SK-MEL-5 (cell line): ENCODE measurements around the gene BABAM2. TPM values are rescaled to one million over a fixed set of nuclear protein-coding genes. Genes with fewer than 3 reads are reported as not detected.

Source experiments
- DNase-seq: peaks from one replicate; pipeline ENCODE4 v3.0.0-alpha.2; 2016; ENCODE audit warnings: low read depth, low spot score
- in situ Hi-C: cut with HindIII; loops from 2 replicates; pipeline ENCODE4 v1.10.0; 2016; ENCODE audit warnings: low sequenced_read_pairs, high pct_unique_total_duplicates, low pct_unique_long_range_greater_than_20kb
- total RNA-seq: library from RNA; depleted of rRNA; stranded (reverse); fragments of >200 nt; shearing (Covaris generic); gene quantifications from 2 replicates; pipeline ENCODE4 v1.2.3, GENCODE V29; 2014

BABAM2 gene
- total RNA-seq, 1 experiment from 2014 or later = 50.7 TPM

DNA sequence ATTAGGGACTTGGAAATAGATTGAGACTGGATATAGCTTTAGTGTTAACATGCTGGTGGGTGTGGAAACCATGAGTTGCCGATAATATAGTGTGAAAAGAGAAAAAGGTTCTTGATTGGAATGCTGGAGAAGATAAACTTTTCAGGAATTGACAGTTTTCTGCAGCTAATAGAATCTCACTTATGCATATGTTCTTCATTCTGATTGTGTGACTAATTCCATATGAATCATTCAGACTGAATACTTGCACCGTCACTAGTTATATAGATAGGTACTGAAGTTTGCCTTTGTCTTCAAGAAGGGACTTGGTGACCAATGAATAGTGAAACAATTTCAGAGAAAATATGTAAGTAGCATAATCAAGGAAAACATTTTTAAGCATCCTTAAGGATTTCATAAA is 276.4 kb downstream of the BABAM2 start:
- DNase-seq = no peak
- in situ Hi-C loops = no loop called here

DNA sequence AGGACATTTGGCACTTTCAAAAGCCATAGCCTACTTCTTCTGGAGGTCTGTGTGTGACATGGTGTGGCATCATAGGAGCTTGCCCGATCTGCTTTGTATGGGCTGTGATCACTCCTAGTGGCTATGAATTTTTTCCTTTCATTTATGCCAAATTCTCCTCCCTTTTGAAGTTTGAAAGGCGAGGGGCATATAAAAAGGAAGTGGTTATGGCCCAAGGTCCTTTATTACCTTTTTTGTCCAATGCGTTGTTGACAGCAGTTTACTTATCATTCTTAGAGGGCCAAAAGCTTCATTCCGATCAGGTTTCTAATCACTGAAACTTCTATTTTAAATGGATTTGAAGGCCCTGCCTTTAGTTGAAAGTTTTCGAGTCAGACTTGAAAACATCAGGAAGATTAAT is 277.8 kb downstream of the BABAM2 start:
- no peak for DNase-seq
- in situ Hi-C loops = no loop called here

DNA sequence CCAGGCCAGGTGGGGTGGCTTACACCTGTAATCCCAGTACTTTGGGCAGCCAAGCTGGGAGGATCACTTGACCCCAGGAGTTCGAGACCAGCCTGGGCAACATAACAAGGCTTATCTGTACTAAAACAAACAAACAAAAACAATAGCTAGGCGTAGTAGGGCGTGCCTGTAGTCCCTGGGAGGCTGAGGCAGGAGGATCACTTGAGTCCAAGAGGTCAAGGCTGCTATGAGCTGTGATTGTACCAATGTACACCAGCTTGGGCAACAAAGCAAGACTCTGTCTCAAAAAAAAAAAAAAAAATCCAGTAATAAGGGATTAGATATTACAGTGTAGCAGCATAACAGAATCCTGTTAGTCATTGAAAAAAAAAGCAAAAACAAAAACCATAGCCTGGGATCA is 279.0 kb downstream of the BABAM2 start:
- in situ Hi-C loops = no loop called here
- no peak for DNase-seq

DNA sequence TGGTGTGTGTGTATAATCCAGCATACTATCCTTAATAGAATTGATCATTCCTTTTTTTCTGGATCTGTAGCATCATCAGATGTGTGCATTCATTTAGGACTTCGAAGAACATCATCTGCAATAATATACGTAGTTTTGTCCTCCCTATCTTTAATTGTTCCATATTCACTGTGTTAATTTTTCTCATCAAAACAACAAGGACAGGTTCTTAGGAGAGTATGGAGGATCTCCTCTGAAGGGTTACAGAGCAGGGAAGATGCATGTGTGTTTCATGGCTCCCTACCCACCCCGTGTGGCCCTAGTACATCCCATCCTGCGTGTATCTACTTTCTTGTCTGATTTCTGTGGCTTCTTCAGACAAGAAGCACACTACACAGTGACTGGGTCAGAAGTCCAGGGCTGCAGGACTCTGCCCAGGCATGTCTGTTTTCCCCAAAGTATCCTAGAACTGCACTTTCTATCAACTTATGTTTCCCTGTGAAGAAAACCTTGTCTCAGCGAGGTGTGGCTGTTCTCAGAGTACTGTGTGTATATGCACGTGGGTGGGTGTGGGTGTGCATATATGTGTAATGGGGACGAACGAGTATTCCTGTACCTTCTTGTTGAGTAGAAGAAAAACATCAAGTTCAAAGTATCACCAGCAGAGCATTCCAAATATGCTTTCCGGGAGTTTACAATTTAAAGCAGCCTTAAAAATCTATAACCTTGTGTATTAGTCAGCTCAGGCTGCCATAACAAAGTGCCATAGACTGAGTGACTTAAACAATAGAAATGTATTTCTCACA is 281.8 kb downstream of the BABAM2 start:
- in situ Hi-C loops = no loop called here
- DNase-seq = no peak

DNA sequence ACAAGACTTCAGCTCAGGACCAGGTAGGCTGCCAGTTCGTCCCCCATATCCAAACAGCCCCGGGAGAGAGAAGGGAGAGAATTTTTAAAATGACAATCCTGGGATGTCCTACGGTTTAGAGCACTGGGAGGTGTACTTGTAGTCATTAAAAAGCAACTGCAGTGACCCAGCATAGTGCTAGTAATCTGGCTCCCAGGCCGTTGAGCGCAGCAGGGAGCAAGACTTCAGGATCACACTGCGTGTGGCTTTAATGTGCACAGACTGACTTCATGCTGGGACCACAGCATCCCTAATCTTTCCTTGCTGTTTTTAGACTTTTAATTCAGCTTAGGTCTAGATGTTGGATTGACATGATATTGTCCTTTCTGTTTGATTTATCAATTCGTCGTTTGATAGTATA is 282.8 kb downstream of the BABAM2 start:
- in situ Hi-C loops = no loop called here
- DNase-seq = no peak

DNA sequence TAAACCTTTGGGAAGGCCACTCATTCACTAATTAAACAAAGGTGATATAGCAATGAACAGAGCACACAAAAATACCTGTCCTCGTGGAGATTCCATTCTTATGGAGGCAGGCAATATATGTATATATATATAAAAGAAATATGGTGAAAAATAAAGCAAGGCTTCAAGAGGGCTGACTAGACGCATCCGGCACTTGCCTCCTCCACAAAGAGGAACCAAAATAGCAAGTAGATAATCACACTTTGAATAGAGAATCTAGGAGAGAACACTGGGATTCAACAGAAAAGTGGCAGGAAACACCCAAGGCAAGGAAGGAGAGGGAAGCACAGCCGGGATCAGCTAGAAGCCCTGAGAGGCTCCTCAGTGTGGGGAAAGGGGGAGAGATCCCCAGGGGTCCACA is 283.7 kb downstream of the BABAM2 start:
- no peak for DNase-seq
- in situ Hi-C loops = no loop called here

DNA sequence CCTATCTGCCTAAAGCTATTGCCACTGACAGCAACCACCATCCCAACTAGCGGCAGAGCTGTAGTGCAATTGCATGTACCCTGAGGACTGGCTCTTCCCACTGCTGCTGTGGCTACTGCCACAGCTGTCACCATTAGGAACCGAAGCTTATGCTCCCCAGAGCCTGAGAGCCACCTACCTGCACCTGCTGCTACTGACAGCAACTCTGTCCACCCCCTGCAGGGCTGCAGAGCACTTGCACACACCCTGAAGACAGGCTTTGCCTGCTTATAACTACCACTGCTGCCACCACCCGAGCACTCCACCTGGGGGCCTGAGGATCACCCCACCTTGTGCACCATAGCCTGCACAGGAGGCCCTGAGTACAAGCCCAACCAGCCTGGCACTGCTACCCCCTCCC is 284.5 kb downstream of the BABAM2 start:
- no peak for DNase-seq
- in situ Hi-C loops = no loop called here

DNA sequence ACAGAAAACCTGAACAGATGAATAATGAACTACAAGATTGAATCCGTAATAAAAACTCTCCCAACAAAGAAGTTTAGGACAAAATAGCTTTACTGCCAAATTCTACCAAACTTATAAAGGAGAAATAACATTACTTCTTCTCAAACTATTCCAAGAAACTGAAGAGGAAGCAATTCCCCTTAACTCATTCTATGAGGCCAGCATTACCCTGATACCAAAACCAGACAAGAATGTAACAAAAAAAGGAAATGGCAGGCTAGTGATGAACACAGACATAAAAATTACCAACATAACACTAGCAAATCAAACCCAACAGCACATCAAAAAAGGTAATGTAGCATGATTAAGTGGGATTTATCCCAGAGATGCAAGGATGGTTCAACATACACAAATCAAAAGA is 288.4 kb downstream of the BABAM2 start:
- in situ Hi-C loops = no loop called here
- no peak for DNase-seq

DNA sequence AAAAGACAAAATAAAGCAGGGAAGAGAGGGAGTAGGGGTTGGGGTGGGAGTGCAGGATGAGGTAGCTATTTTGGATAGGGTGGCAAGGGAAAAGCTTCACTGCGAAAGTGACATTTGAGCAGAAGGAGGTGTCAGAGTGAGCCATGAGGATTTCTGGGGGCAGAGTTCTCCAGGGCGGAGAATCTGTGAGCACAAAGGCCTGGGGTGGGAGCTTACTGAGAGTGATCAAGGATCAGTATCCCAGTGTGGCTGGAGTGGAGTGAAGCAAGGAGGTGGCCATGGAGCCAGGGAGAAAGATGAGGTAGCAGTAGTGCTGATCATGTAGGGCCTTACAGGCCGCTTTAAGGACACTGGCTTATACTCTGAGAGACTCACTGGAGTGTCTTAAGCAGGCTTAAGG is 291.3 kb downstream of the BABAM2 start:
- in situ Hi-C loops = no loop called here
- no peak for DNase-seq

DNA sequence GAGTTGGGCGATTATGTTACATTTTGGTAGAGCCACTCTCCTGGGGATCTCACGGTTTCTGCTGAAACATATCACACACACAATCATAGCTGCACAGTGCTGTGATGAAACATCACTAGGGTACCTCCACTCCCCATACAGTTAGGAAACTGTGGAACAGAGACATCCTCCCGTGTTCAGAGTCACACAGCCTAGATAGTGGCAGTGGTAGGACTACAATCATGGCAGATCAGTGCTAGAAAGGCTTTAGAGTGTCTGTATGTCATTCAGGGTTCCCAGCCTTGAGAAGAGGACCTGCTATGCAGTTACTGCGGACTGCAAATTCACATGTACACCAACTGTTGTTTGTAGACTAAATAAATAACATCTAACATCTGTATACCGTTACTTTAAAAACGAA is 291.8 kb downstream of the BABAM2 start:
- DNase-seq = no peak
- in situ Hi-C loops = no loop called here

DNA sequence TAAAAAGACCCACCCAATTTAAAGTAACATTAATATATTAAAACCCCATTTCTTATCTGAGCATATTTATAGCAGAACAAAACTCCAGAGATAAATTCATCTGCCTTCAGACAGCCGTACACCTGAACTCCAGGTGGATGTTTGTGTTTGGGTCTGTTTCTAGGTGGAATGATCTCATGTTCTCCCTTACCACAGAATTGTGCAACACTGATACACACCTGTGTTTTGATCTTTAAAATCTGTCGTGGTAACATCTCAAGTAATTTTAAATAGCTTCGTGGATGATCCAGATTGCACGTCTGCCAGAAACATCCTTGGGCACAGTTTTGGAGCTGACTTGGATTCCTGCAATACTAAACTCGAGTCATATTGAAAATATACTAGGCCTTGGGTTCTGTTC is 294.6 kb downstream of the BABAM2 start:
- no peak for DNase-seq
- in situ Hi-C loops = no loop called here

DNA sequence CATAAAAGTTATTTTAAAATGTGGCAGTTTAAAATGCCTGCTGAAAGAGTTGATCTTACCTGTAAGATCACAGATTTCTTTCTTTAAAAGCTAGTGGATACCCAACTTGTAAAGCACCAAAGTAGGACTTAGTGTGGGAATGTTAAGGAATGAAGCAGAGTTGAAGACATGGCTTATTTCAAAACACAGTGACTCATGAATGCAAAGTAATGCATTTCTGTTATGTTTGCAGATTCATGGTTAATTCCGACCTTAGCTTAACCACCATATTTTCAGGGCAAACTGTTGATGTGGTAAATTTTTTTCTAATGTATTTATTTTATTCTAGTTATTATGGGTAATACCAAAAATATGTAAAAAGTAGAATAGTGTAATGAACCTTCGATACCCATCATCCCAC is 295.4 kb downstream of the BABAM2 start:
- in situ Hi-C loops = no loop called here
- no peak for DNase-seq

DNA sequence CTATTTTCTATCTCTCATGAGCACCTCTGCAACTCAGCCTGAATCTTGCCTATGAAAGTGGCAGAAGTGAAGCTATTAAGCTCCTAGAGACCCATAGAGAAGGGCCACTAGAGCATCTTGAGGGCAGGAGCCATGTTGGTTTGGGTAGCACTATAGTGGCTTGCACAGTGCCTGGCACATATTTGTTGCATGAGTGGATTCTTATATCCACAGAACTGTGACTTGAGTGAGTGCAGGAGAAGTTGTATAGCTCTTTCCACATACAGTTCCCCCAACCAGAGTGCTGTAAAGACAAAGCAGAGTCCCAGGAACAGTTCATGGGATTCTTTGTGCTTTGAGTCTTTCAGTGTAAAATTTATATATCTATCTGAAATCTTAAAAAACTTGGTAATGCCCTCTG is 296.7 kb downstream of the BABAM2 start:
- DNase-seq = no peak
- in situ Hi-C loops = no loop called here

DNA sequence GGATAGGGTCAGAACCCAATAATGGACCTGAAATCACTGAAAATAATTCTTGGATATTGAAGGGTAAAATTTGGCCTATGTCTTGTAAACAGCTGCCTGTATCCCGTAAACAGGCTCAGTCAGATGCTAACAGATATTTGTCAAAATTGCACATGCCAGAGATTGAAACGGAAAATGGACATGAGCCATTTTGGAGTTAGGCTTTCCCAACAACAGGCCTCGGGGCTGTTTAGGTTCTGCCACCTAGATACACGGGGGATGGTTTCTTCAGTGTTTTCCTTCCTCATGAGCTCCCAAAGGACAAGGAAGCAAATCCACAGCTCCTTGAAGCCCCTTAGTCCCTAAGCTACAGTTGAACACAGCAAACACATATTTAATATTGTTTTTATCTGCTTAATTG is 297.9 kb downstream of the BABAM2 start:
- in situ Hi-C loops = no loop called here
- DNase-seq = no peak

DNA sequence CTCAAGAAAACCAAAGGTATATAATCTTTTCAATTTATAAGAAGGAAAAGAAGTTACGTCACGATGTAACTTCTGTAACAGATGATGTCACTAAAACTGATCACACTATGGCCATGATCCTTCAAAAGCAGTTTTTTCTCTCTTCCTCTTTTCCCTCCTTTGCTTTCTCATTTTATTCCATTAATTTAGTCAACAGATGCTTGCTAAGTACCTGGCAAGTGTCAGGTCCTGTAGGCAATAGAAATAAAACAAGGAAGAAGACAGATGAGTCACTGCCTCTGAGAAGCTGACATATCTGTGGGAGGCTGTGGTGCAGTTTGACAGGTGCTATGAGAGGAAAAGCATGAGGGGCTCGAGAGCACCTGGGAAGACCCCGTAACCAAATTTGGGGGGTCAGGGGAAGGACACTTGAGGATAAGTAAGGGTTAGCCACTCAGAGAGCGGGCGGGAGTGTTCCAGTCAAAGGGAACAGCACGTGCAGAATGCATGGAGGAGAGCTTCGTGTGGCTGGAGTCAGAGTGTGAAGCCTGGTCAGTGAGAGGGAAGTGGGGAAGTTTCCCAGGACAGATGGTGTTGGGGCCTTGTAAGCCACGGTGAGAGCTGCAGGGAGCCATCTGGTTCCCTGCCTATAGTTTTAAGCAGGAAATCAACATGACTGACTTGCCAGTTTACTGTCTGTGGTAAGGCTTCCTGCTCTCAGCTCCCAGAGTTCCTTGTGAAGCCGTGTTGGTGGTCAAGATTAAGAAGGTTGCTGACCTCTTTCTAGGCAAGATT is 303.3 kb downstream of the BABAM2 start:
- DNase-seq = no peak

DNA sequence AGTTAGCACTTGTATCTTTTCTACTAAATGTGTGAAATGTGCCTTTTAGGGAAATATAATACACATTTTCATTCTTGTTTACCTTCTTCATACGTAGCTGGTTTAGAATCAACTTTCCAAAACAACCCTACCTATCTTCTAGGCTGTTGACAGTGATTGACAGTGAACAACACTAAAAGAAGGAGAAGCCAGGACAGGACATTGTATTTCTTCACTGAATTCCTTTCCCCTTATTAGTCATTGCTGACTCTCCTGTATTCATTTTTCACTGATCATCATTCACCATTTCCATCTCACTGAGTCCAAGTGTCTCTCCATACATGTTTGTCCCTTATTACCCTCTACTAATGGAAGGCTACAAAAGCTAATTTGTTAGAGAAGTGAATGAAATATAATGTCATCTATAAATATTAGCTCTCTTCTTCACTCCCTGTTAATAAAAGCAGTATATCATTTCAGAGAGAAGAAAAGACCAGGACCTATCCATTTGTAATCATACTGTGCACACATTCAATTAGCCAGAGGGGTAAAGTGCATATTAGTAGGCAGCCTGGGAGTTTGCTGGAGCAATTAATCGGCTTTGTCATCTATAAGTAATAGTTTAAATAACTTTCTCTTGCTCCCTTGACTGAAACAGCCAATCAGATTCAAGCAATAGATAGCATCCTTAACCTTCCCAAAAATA is 309.6 kb downstream of the BABAM2 start:
- no peak for DNase-seq
- in situ Hi-C loops = no loop called here

More for the DNA sequence above, 303.3 kb downstream of the BABAM2 start:
- in situ Hi-C loops = no loop called here

DNA sequence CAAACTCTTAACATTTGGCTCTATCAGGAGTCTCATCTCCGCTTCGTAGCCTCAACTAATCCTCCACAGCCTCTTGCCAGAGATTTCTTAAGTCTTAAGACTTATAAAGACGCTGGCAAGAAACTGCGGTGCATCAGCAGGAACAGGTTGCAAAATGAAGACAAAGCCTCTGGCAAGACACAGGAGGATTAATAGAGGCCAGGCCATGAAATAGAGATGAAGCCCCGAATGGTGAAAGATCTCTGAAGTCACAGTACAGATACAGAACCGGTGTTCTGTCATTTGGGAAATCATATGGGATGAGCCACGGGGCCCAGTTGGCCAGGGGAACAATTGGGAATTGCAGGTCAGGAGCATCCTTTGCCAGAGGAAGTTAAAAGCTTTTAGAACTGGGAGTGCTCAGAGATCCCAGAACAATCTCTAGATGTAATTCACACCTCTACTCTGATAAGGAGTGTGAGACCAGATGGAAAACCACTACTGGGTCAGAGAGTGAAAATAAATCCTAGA is 311.2 kb downstream of the BABAM2 start:
- in situ Hi-C loops = no loop called here

DNA sequence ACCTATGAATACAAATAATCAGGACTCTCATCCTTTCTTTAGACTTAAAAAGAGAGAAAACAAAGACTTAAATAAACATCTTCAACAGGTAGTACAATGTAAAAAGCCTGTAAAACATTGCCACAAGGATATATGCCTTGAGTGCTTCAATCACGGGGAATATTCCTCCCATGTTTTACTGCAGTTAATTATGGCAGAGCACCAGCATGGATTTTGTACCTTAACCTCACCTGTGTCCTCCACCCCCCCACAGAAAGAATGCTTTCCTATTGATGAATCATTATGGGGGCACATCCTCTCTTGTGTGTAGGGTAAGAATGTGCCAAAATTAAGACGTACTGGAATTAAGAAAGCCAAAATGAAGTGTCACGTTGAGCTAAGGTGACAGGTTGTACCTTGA is 312.2 kb downstream of the BABAM2 start:
- in situ Hi-C loops = no loop called here
- DNase-seq = no peak

More for the DNA sequence above, 311.2 kb downstream of the BABAM2 start:
- DNase-seq = no peak
